ENCODE data around the gene PRPH2.

Gene PRPH2

GRCh38 chr6:42722497-42722896, at the start of gene PRPH2:
TSS of gene PRPH2 (minus strand) at chr6:42722597. CDS start at chr6:42722334, 263 bp downstream.
- DNase-seq (ENCODE audit: low read depth) = no peak

- DNase-seq (ENCODE audit: low read depth) = no peak
Measured at GRCh38 chr6:42771741-42772100, 49.3 kb upstream of the PRPH2 start.

- DNase-seq (ENCODE audit: low read depth) = no peak
Measured at GRCh38 chr6:42769836-42770235, 47.4 kb upstream of the PRPH2 start.

GRCh38 chr6:42769051-42769450, 46.7 kb upstream of the PRPH2 start:
- no peak for DNase-seq (ENCODE audit: low read depth)

DNA sequence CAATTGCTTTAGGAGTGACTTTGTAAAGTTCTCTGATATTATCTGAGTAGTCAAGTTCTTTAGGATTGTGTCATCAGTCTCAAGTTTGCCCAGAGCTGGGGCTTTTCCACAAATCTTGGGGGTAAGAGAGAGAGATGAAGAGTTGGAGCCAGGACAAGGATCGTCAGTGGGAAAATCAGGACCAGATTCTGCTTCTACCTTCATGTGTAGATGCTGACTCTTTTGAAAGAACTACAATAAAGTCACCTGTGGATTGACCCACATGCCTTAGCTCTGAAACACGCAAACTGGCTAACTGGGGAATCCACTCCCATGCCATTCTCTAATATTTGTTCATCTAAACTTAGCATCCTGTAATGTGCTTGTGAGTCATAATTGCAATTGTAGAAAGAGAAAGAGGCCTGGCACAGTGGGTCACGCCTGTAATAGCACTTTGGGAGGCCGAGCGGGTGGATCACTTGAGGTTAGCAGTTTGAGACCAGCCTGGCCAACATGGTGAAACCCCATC, 43.8 kb upstream of the PRPH2 start:
- DNase-seq (ENCODE audit: low read depth) = no peak

DNA sequence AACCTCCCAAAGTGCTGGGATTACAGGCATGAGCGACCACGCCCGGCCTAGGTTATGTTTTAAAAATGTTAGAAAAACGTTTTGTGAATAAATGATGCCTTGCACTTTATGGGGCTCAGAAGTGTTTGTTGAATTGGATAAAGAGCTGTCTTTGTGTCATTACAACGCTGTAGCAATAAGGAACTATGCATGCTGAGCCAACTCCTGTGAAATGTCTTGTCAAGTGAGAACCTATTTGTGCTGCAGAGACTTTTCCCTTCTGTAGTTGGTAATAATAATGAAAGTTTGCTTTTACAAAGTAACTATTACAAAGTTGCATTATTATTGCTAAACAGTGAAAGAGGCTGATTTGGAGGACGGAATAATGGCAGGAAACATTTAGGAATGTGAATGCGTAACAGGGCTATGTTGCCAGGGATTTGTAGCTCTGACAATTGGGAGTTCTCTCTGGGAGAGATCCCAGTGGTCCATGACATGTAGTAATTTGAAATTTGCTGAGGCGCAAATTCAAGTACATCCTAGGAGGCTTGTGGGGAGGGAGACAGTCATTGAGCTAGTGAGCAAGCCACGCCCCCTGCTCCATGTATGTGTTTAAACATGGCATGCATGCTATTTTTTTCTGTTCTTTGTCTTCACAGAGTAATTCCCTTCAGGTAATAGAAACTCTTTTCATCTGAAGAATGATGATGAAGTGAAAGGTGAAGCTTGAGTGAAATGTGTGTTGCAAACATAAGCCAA, 42.7 kb upstream of the PRPH2 start:
- DNase-seq (ENCODE audit: low read depth) = no peak

- no peak for DNase-seq (ENCODE audit: low read depth)
Measured at GRCh38 chr6:42762950-42763349, 40.6 kb upstream of the PRPH2 start.

DNA sequence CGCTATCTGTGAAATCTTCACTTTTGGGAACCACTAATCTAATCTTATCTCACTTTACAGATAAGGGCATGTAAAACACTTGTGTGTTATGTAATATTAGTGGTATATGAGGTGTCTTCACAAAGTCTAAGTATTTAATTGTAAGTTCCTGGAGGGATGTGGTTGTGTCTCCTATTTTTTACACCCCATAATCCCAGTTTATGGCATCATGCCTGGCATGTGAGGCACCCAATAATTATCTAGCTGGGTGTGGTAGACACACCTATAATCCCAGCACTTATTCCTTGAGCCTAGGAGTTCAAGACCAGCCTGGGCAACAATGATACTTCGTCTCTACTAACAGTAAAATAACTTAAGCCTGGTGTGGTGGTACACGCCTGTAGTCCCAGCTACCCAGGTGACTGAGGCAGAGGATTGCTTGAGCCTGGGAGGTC, 40.0 kb upstream of the PRPH2 start:
- DNase-seq (ENCODE audit: low read depth) = no peak

GRCh38 chr6:42761287-42762067, 39.1 kb upstream of the PRPH2 start:
- no peak for DNase-seq (ENCODE audit: low read depth)

GRCh38 chr6:42758756-42759430, 36.5 kb upstream of the PRPH2 start:
- DNase-seq (ENCODE audit: low read depth) = no peak

- no peak for DNase-seq (ENCODE audit: low read depth)
Measured at GRCh38 chr6:42756722-42757121, 34.3 kb upstream of the PRPH2 start.

DNA sequence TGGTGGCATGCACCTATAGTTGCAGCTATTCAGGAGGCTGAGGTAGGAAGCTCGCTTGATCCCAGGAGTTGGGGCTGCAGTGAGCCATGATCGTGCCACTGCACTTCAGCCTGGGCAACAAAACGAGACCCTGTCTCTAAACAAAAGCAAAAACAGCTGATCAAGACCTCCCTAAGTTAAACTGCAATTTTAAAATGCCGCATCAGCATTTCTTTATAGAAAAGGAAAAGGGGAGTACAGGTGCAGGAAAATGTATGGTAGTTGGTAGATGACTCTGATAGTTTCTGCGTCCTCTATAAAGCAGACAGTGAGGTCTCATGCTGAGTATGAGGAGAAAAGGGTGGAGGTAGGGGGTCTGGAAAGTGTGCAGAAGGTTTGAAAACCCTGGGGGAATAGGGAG, 32.4 kb upstream of the PRPH2 start:
- no peak for DNase-seq (ENCODE audit: low read depth)

GRCh38 chr6:42751055-42751454, 28.7 kb upstream of the PRPH2 start:
- no peak for DNase-seq (ENCODE audit: low read depth)

DNA sequence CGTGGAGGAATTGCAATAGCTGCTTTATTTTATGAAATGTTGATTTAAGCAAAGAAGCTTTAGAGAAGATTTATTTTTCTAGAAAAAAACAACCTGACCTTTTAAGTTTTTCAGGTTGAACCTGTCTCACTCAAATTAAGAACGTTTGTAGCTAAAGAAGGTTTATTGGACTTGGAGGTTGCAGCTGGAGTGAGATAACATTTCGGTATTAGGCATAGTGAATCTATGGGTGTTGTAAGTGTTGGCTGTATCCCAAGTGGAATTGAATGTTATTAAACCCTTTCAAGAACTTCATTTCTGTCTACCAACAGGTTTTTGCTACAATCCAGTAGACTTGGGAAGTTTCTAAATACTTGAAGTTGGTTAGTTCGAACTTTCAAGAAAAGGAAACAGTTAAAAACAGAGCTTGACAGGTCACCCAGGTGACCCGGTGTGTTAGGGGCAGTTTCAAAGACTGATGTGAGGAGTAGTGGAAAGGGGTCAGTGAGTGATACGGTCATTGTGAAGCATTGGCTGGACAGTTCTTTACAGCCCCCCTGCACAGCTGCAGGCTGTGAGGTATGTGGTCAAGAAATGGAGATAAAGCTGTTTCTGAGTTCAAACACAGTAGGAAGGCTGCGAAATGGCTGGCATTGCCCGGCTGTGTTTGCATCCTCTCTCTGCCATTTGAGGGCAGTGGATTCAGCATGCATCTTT, 26.0 kb upstream of the PRPH2 start:
- DNase-seq (ENCODE audit: low read depth) = no peak

GRCh38 chr6:42746463-42747391, 24.3 kb upstream of the PRPH2 start:
- DNase-seq (ENCODE audit: low read depth) = peak; percentile 50

- DNase-seq (ENCODE audit: low read depth) = peak; percentile 78
Measured at GRCh38 chr6:42745640-42746462, 23.5 kb upstream of the PRPH2 start, which contains the start of gene TBCC. TSS of gene TBCC (minus strand) at chr6:42746103. CDS start at chr6:42746073, 30 bp downstream.

GRCh38 chr6:42745083-42745639, 22.8 kb upstream of the PRPH2 start:
- no peak for DNase-seq (ENCODE audit: low read depth)

DNA sequence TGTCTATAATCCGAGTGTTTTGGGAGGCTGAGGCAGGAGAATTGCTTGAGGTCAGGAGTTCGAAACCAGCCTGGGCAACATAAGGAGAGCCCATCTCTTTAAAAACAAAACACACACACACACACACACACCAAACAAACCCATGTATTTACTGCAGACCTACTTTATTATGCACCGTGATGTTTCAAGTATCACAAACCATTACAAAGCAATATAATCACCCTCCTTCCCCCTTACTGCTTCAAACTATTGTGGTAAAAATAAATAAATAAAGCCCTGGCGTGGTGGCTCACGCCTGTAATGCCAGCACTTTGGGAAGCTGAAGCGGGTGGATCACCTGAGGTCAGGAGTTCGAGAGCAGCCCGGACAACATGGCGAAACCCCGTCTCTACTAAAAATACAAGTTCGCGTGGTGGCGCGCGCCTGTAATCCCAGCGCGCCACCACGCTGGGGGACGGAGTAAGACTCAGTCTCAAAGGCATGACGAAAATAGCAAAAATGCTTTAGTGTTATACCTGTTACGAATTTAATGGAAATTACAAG, 22.0 kb upstream of the PRPH2 start:
- DNase-seq (ENCODE audit: low read depth) = no peak
